ENCODE measurements around the gene ANK2. TPM values are rescaled to one million over a fixed set of nuclear protein-coding genes. Genes with fewer than 3 reads are reported as not detected.

Gene ANK2
- polyA plus RNA-seq, 1 donor (not counting 4 experiments of a cell fraction or from before 2014, with no cell fraction given) = 0.22 TPM

DNA sequence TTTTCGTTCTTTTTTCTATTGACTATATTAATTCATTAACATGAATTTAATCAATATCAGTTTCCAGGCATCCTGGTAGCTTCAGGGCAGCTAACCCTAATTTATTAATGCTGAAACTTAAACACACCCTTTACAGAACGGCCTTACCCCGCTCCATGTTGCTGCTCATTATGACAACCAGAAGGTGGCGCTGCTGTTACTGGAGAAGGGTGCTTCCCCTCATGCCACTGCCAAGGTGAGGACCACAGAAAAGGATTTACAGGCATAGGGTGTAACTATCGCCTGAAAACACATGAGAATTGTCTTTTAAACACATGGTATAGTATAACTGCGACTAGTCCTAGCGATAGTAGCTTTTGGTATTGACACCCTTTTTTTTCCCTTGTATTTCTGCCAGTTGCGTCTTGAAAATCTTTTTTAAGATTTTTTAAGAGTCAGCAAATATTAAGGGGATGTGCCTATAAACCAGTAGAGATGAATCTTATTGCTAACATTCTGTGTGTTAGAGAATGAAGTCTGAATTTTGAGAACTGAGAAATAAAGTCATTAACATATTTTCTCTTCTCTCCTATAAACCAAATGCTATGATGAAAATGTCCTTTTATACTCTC lies 229.0 kb downstream of the ANK2 start:
- no peaks in the 10 kb centered on the region for H3K9me3 ChIP-seq (ENCODE audit: control insufficient read depth, low read depth, low read length)
- no peak overlapping the region for H2AFZ ChIP-seq (ENCODE audit: control insufficient read depth, low read length)
- no peaks in the 10 kb centered on the region for H3K4me1 ChIP-seq (ENCODE audit: control insufficient read depth, extremely low read depth, insufficient read depth, low read length)
- no peak for TF ChIP-seq EZH2 (IDR thresholded peaks at IDR 0.05; ENCODE audit: low read length)
- TF ChIP-seq, protein P1, sequence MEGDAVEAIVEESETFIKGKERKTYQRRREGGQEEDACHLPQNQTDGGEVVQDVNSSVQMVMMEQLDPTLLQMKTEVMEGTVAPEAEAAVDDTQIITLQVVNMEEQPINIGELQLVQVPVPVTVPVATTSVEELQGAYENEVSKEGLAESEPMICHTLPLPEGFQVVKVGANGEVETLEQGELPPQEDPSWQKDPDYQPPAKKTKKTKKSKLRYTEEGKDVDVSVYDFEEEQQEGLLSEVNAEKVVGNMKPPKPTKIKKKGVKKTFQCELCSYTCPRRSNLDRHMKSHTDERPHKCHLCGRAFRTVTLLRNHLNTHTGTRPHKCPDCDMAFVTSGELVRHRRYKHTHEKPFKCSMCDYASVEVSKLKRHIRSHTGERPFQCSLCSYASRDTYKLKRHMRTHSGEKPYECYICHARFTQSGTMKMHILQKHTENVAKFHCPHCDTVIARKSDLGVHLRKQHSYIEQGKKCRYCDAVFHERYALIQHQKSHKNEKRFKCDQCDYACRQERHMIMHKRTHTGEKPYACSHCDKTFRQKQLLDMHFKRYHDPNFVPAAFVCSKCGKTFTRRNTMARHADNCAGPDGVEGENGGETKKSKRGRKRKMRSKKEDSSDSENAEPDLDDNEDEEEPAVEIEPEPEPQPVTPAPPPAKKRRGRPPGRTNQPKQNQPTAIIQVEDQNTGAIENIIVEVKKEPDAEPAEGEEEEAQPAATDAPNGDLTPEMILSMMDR (optimal IDR thresholded peaks at IDR 0.05 in 1 of 3, IDR thresholded peaks at IDR 0.05 in 1 of 3, conservative IDR thresholded peaks at IDR 0.05 in 1 of 3; ENCODE audit: extremely low read depth in 1 of 3, insufficient read depth in 2 of 3, low read length in 3 of 3) = peak; percentile 81 to 98 (median 90)
- no peaks in the 10 kb centered on the region for H3K36me3 ChIP-seq (ENCODE audit: control insufficient read depth in 2 of 2, extremely low read depth in 1 of 2, insufficient read depth in 2 of 2, low read length in 2 of 2)
- H3K9ac ChIP-seq (ENCODE audit: control insufficient read depth, extremely low read depth, insufficient read depth, low read length) = no peak overlapping the region
- no peak overlapping the region for H3K4me2 ChIP-seq (ENCODE audit: control insufficient read depth, extremely low read depth, insufficient read depth, low read depth, low read length)
- no peaks in the 10 kb centered on the region for H3K79me2 ChIP-seq (ENCODE audit: control insufficient read depth, insufficient read depth, low read length)
- peaks cover 5% of the 10 kb centered on the region for H3K27me3 ChIP-seq (ENCODE audit: control insufficient read depth, extremely low read depth, insufficient read depth, low read length)
- H3K9me1 ChIP-seq (ENCODE audit: control insufficient read depth, extremely low read depth, insufficient read depth, low read length) = no peaks in the 10 kb centered on the region
- DNase-seq (ENCODE audit: low read depth, low spot score) (peak; percentile 21), FAIRE-seq (peak; percentile 81)
- no peak overlapping the region for H3K4me3 ChIP-seq (ENCODE audit: control insufficient read depth in 2 of 3, extremely low read depth in 1 of 3, insufficient read depth in 2 of 3, low read depth in 1 of 3, low read length in 3 of 3)
- no peaks in the 10 kb centered on the region for H4K20me1 ChIP-seq (ENCODE audit: control insufficient read depth, extremely low read depth, insufficient read depth, low read length)
- H3K27ac ChIP-seq (ENCODE audit: control insufficient read depth, insufficient read depth, low read length) = no peak overlapping the region
- dilution Hi-C loops (cut with MboI; ENCODE audit: extremely low pct_ligation_motif_present, low sequenced_read_pairs) = no loop called here

DNA sequence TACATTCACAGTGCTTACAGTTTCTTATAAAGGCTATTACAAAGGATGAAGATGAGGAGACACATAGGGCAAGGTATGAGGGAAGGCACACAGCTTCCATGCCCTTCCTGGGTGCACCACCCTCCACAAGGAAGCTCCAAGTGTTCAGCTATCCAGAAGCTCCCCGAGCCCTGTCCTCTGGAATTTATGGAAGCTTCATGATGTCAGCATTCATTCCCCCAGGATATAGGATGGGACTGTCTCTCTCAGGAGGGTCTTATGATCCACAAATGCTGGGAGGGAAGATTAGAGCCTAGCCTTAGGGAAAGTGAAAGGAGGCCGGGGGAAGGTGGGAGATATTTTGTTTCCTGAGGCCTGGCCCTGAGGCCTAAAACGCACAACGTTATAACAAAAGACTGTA lies 236.0 kb downstream of the ANK2 start:
- TF ChIP-seq EZH2 (IDR thresholded peaks at IDR 0.05; ENCODE audit: low read length) = no peak
- TF ChIP-seq, protein P1 (optimal IDR thresholded peaks at IDR 0.05 in 1 of 3, IDR thresholded peaks at IDR 0.05 in 1 of 3, conservative IDR thresholded peaks at IDR 0.05 in 1 of 3; ENCODE audit: extremely low read depth in 1 of 3, insufficient read depth in 2 of 3, low read length in 3 of 3) = no peak
- dilution Hi-C loops (cut with MboI; ENCODE audit: extremely low pct_ligation_motif_present, low sequenced_read_pairs) = no loop called here
- no peak overlapping the region for H3K27ac ChIP-seq (ENCODE audit: control insufficient read depth, insufficient read depth, low read length)

More for the DNA sequence above, 236.0 kb downstream of the ANK2 start:
- no peak overlapping the region for H3K9ac ChIP-seq (ENCODE audit: control insufficient read depth, extremely low read depth, insufficient read depth, low read length)
- no peaks in the 10 kb centered on the region for H3K27me3 ChIP-seq (ENCODE audit: control insufficient read depth, extremely low read depth, insufficient read depth, low read length)
- H3K4me2 ChIP-seq (ENCODE audit: control insufficient read depth, extremely low read depth, insufficient read depth, low read depth, low read length) = no peak overlapping the region
- H2AFZ ChIP-seq (ENCODE audit: control insufficient read depth, low read length) = no peak overlapping the region
- no peak overlapping the region for H3K4me3 ChIP-seq (ENCODE audit: control insufficient read depth in 2 of 3, extremely low read depth in 1 of 3, insufficient read depth in 2 of 3, low read depth in 1 of 3, low read length in 3 of 3)
- H4K20me1 ChIP-seq (ENCODE audit: control insufficient read depth, extremely low read depth, insufficient read depth, low read length) = no peaks in the 10 kb centered on the region
- no peaks in the 10 kb centered on the region for H3K79me2 ChIP-seq (ENCODE audit: control insufficient read depth, insufficient read depth, low read length)
- no peaks in the 10 kb centered on the region for H3K9me3 ChIP-seq (ENCODE audit: control insufficient read depth, low read depth, low read length)
- H3K9me1 ChIP-seq (ENCODE audit: control insufficient read depth, extremely low read depth, insufficient read depth, low read length) = no peaks in the 10 kb centered on the region
- no peaks in the 10 kb centered on the region for H3K4me1 ChIP-seq (ENCODE audit: control insufficient read depth, extremely low read depth, insufficient read depth, low read length)
- H3K36me3 ChIP-seq (ENCODE audit: control insufficient read depth in 2 of 2, extremely low read depth in 1 of 2, insufficient read depth in 2 of 2, low read length in 2 of 2) = no peaks in the 10 kb centered on the region
- FAIRE-seq = no peak
- no peak for DNase-seq (ENCODE audit: low read depth, low spot score)
